Measurements from ENCODE around the gene ATP6V1F.

- TF ChIP-seq CTCF (IDR thresholded peaks at IDR 0.05) (no peak), POLR2AphosphoS5 (IDR thresholded peaks at IDR 0.05) (no peak), EP300 (IDR thresholded peaks at IDR 0.05) (no peak)
Observed at GRCh38 chr7:128838981-128839731, 23.5 kb upstream of the ATP6V1F start.

Data from stomach (tissue), 4 donors.